Activated naive CD8-positive, alpha-beta T cell treated with anti-CD3 and anti-CD28 coated beads, Interleukin-2, amount 50 U/mL, for 24 hours (primary cell): ENCODE data around the gene FAT1.
"Not testable (repeated sequence)": the region's sequence is repeated elsewhere in the genome, so short reads cannot be mapped to it uniquely, and the experiment has no call there.

Experiments
- ATAC-seq: fragments of 150-1000 bp; cut with Tn5 transposase; one replicate; pipeline ENCODE4 v1.10.0; 2021
- DNase-seq: peaks from one replicate; pipeline ENCODE4 v3.0.0; 2021
- H3K27ac Mint-ChIP-seq: one replicate; pipeline ENCODE4 v1.8.0; 2021; ENCODE audit warnings: mild to moderate bottlenecking, mixed read lengths
- H3K27me3 Mint-ChIP-seq: one replicate; pipeline ENCODE4 v1.8.0; 2021; ENCODE audit warnings: mixed read lengths
- H3K36me3 Mint-ChIP-seq: one replicate; pipeline ENCODE4 v1.8.0; 2021; ENCODE audit warnings: low read depth, mixed read lengths
- H3K4me1 Mint-ChIP-seq: one replicate; pipeline ENCODE4 v1.8.0; 2021; ENCODE audit warnings: mixed read lengths
- H3K4me3 Mint-ChIP-seq: one replicate; pipeline ENCODE4 v1.8.0; 2021; ENCODE audit warnings: mild to moderate bottlenecking, moderate library complexity, mixed read lengths
- H3K9me3 Mint-ChIP-seq: one replicate; pipeline ENCODE4 v1.8.0; 2021; ENCODE audit warnings: mixed read lengths

Gene FAT1

DNA sequence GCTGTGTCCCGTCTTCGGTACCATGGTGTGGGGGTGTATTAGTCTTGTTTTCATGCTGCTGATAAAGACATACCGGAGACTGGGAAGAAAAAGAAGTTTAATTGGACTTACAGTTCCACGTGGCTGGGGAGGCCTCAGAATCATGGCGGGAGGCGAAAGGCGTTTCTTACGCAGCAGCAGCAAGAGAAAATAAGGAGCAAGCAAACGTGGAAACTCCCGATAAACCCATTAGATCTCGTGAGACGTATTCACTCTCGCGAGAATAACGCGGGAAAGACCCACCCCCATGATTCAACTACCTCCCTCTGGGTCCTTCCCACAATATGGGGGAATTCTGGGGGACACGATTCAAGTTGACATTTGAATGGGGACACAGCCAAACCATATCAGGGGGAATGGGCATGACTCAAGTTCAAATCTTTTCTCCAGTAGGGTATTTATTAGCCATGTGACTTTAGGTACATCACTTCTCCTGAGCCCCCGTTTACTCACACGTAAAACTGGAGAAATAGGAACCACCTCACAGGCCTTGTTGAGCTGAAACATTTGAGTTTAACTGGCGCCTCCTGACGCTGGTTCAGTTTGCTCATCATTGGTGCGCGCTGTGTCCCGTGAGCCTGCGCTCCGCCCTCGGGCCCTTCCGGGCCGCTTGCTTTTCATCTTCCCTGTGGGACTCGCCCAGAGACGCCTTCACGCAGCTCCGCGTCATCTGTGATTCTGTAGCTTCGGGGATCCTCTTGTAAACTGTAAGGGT is 35.5 kb upstream of the FAT1 start:
- Mint-ChIP-seq H3K9me3 (peaks cover 34% of the 10 kb centered on the region), H3K36me3 (no peaks in the 10 kb centered on the region), H3K27me3 (no peaks in the 10 kb centered on the region), H3K4me3 (no peak overlapping the region), H3K27ac (no peak overlapping the region), H3K4me1 (no peaks in the 10 kb centered on the region)
- DNase-seq, result no peak
- no peak for ATAC-seq

GRCh38 chr4:186757696-186758355 is 34.2 kb upstream of the FAT1 start:
- ATAC-seq (no peak), DNase-seq (no peak)
- Mint-ChIP-seq H3K27ac (no peak overlapping the region), H3K36me3 (no peaks in the 10 kb centered on the region), H3K9me3 (peaks cover 34% of the 10 kb centered on the region), H3K27me3 (no peaks in the 10 kb centered on the region), H3K4me1 (no peaks in the 10 kb centered on the region), H3K4me3 (no peak overlapping the region)

DNA sequence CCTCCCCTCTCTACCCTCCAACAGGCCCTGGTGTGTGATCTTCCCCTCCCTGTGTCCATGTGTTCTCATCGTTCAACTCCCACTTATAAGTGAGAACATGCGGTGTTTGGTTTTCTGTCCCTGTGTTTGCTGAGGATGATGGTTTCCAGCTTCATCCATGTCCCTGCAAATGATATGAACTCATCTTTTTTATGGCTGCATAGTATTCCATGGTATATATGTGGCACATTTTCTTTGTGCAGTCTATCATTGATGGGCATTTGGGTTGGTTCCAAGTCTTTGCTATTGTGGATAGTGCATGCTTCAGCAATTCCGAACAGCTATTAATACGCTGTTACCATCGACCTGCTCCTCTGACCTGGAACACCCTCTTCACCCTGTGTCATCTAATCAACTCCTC is 32.9 kb upstream of the FAT1 start:
- H3K27ac Mint-ChIP-seq, H3K27me3 Mint-ChIP-seq, ATAC-seq, H3K4me3 Mint-ChIP-seq, DNase-seq, H3K36me3 Mint-ChIP-seq, H3K4me1 Mint-ChIP-seq: not testable (repeated sequence)
- H3K9me3 Mint-ChIP-seq, result peaks cover 34% of the 10 kb centered on the region

GRCh38 chr4:186755550-186756519 is 32.2 kb upstream of the FAT1 start:
- Mint-ChIP-seq H3K4me3 (no peak overlapping the region), H3K36me3 (no peaks in the 10 kb centered on the region), H3K27me3 (no peaks in the 10 kb centered on the region), H3K27ac (no peak overlapping the region), H3K9me3 (peaks cover 31% of the 10 kb centered on the region), H3K4me1 (no peaks in the 10 kb centered on the region)
- no peak for DNase-seq
- ATAC-seq, result no peak

- Mint-ChIP-seq H3K36me3 (no peaks in the 10 kb centered on the region), H3K27me3 (no peaks in the 10 kb centered on the region), H3K4me1 (no peaks in the 10 kb centered on the region), H3K27ac (no peak overlapping the region), H3K4me3 (no peak overlapping the region), H3K9me3 (peaks cover 27% of the 10 kb centered on the region)
- no peak for ATAC-seq
- DNase-seq, result no peak
Observed at GRCh38 chr4:186754976-186755375, 31.3 kb upstream of the FAT1 start.

- Mint-ChIP-seq H3K4me1 (no peaks in the 10 kb centered on the region), H3K27ac (no peak overlapping the region), H3K9me3 (peaks cover 18% of the 10 kb centered on the region), H3K36me3 (no peaks in the 10 kb centered on the region), H3K27me3 (no peaks in the 10 kb centered on the region), H3K4me3 (no peak overlapping the region)
- ATAC-seq, result no peak
- DNase-seq, result no peak
Observed at GRCh38 chr4:186752325-186752724, 28.7 kb upstream of the FAT1 start.

DNA sequence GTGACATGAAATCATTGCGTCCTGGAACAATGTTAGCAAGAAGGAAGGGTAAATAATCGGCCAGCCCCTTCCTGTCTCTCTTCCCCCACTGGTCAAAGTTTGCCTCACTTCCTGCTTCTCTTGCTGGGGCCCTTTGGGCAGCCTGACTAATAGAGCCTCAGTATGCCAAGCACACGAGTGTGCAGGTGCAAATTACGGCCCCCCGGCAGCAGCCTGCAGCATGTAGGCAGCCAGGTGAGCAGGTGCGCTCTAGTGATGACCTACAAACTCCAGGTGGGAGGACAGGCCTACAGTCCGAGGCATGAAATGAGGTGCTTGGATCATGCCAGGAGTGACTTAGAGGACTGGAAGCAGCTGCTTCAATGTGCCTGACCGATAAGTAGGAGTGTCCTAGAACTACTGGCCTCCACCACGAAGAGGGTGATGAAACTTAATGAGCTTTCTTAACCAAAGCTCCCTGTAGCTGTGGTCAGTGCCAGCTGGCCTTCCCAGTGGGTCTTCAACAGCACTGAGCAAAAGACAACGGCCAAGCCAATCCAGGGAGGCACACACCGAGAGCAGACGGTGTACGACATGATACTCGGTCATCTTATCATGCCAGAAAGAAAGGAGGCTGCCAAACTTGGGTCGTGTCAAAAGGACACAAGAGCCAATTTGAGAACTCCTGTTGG is 26.1 kb upstream of the FAT1 start:
- ATAC-seq (no peak), DNase-seq (no peak)
- Mint-ChIP-seq H3K36me3 (no peaks in the 10 kb centered on the region), H3K9me3 (no peaks in the 10 kb centered on the region), H3K27me3 (no peaks in the 10 kb centered on the region), H3K4me1 (no peaks in the 10 kb centered on the region), H3K27ac (no peak overlapping the region), H3K4me3 (no peak overlapping the region)

GRCh38 chr4:186746581-186746980 is 22.9 kb upstream of the FAT1 start:
- H3K27me3 Mint-ChIP-seq, result no peaks in the 10 kb centered on the region
- no peaks in the 10 kb centered on the region for H3K36me3 Mint-ChIP-seq
- H3K4me1 Mint-ChIP-seq, result no peaks in the 10 kb centered on the region
- DNase-seq, result no peak
- no peak for ATAC-seq
- H3K4me3 Mint-ChIP-seq, result no peak overlapping the region
- no peak overlapping the region for H3K27ac Mint-ChIP-seq
- H3K9me3 Mint-ChIP-seq, result no peaks in the 10 kb centered on the region

- no peak overlapping the region for H3K4me3 Mint-ChIP-seq
- no peaks in the 10 kb centered on the region for H3K4me1 Mint-ChIP-seq
- DNase-seq (no peak), ATAC-seq (no peak)
- peaks cover 7% of the 10 kb centered on the region for H3K9me3 Mint-ChIP-seq
- no peaks in the 10 kb centered on the region for H3K27me3 Mint-ChIP-seq
- no peak overlapping the region for H3K27ac Mint-ChIP-seq
- no peaks in the 10 kb centered on the region for H3K36me3 Mint-ChIP-seq
Observed at GRCh38 chr4:186743261-186743660, 19.6 kb upstream of the FAT1 start.

DNA sequence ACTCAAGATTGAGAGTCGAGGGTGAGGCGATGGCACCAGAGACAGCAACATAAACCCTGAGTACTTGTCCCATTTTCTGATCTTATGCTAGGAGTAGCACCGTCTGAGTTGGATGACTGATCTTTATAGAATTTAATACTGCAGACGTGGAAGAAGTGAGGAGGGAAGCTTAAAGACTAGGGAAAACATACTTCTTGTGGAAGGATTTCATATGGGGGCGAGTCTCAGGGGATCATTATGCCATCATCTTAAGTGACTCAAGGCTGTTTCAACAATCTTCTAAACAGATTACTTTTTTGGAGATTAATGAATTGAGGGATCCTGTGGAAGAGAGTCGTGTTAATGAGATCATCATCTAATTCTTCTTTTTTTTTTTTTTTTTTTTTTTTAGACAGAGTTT is 17.2 kb upstream of the FAT1 start:
- no peak for DNase-seq
- no peak for ATAC-seq
- Mint-ChIP-seq H3K4me1 (no peaks in the 10 kb centered on the region), H3K9me3 (peaks cover 11% of the 10 kb centered on the region), H3K36me3 (no peaks in the 10 kb centered on the region), H3K27ac (no peak overlapping the region), H3K4me3 (no peak overlapping the region), H3K27me3 (no peaks in the 10 kb centered on the region)

- no peaks in the 10 kb centered on the region for H3K4me1 Mint-ChIP-seq
- H3K36me3 Mint-ChIP-seq, result no peaks in the 10 kb centered on the region
- no peaks in the 10 kb centered on the region for H3K27me3 Mint-ChIP-seq
- peaks cover 11% of the 10 kb centered on the region for H3K9me3 Mint-ChIP-seq
- DNase-seq, result no peak
- H3K27ac Mint-ChIP-seq, result no peak overlapping the region
- no peak overlapping the region for H3K4me3 Mint-ChIP-seq
- ATAC-seq, result no peak
Observed at GRCh38 chr4:186739802-186740434, 16.3 kb upstream of the FAT1 start.

DNA sequence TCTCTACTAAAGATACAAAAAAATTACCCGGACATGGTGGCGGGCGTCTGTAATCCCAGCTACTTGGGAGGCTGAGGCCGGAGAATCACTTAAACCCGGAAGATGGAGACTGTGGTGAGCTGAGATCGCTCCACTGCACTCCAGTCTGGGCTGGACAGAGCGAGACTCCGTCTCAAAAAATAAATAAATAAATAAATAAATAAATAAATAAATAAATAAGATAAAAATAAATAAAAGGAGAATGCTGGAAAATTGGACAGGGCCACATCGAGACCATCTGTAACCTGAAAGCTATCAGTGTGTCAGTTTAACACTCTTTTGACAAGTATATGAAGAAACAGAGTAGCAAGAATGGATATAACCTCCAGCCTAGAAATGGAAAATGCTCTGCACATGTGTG is 15.7 kb upstream of the FAT1 start:
- no peak for ATAC-seq
- Mint-ChIP-seq H3K4me3 (no peak overlapping the region), H3K27ac (no peak overlapping the region), H3K4me1 (no peaks in the 10 kb centered on the region), H3K36me3 (no peaks in the 10 kb centered on the region), H3K9me3 (peaks cover 11% of the 10 kb centered on the region), H3K27me3 (no peaks in the 10 kb centered on the region)
- no peak for DNase-seq

DNA sequence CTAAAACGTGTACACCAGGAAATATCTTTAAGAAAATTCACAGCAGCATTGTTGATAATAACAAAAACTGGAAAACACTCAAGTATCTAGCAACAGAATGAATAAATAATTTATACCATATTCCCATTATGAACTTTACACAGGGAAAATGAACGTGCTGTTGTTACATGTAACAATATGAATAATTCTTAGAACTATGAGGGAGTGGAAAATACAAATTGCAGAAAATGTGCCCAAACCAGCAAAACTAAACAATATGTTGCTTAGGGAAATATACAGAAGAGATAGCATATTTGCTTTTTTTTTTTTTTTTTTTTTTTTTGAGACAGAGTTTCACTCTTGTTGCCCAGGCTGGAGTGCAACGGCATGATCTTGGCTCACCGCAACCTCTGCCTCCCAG is 14.8 kb upstream of the FAT1 start:
- DNase-seq (no peak), ATAC-seq (no peak)
- Mint-ChIP-seq H3K9me3 (peaks cover 11% of the 10 kb centered on the region), H3K27me3 (no peaks in the 10 kb centered on the region), H3K27ac (no peak overlapping the region), H3K36me3 (no peaks in the 10 kb centered on the region), H3K4me3 (no peak overlapping the region), H3K4me1 (no peaks in the 10 kb centered on the region)

DNA sequence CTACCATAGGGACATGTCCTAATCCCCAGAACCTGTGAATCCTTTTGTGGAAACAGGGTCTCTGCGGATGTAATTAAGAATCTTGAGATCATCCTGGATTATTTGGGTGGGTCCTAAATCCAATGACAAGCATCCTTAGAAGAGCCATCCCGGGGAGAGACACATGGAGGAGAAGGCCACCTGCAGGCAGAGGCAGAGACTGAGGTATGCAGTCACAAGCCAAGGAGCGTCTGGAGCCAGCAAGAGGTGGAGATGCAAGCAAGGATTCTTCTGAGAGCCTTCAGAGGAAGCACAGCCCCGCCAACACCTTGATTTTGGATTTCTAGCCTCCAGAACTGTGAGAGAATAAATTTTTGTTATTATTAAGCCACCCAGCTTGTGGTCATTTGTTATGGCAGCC is 13.8 kb upstream of the FAT1 start:
- Mint-ChIP-seq H3K4me3 (no peak overlapping the region), H3K36me3 (no peaks in the 10 kb centered on the region), H3K4me1 (no peaks in the 10 kb centered on the region), H3K27me3 (no peaks in the 10 kb centered on the region), H3K9me3 (peaks cover 15% of the 10 kb centered on the region), H3K27ac (no peak overlapping the region)
- no peak for ATAC-seq
- DNase-seq, result no peak
